PC-3 (cell line): ENCODE measurements around the gene CRELD2. TPM values are rescaled to one million over a fixed set of nuclear protein-coding genes. Genes with fewer than 3 reads are reported as not detected.

Experiments used
- ATAC-seq: fragments of 200-7000 bp; cut with Tn5 transposase; 2 replicates; pipeline ENCODE4 v1.9.1; 2020; ENCODE audit warnings: mild to moderate bottlenecking, moderate library complexity
- BruUV-seq: library from RNA; stranded (reverse); fragments of 400-500 nt; replicated peaks from 2 replicates; lab custom pipeline; 2021; lab: Mats Ljungman, UMichigan
- CTCF ChIA-PET: fragments of 300-600 bp; sonication (Branson Sonifier 250); formaldehyde crosslinking; loops from one replicate; lab custom pipeline; 2022; ENCODE audit warnings: antibody characterized with exemption; lab: Charles Lee
- POLR2A ChIA-PET: fragments of 300-600 bp; sonication (Branson Sonifier 250); formaldehyde crosslinking; loops from one replicate; lab custom pipeline; 2022; ENCODE audit warnings: antibody characterized with exemption; ENCODE audit not compliant: unreplicated experiment; lab: Charles Lee
- DNase-seq: peaks from one replicate; pipeline ENCODE4 v3.0.0-alpha.2; 2015
- H2AFZ ChIP-seq: fragments of 300-600 bp; sonication (generic); 2 replicates; pipeline ENCODE4 v1.6.0; 2016; ENCODE audit warnings: antibody characterized with exemption, low read length
- H3F3A ChIP-seq: fragments of 300-600 bp; sonication (generic); one replicate; pipeline ENCODE4 v1.6.0; 2017; ENCODE audit warnings: antibody characterized with exemption, low read length, control low read depth, mild to moderate bottlenecking; ENCODE audit not compliant: unreplicated experiment
- H3K27ac ChIP-seq: fragments of 300-600 bp; sonication (generic); 2 replicates; pipeline ENCODE4 v1.5.1; 2016; ENCODE audit warnings: mild to moderate bottlenecking, low read length
- H3K27me3 ChIP-seq: fragments of 300-600 bp; sonication (generic); 2 replicates; pipeline ENCODE4 v1.6.1; 2016; ENCODE audit warnings: low read length, mixed read lengths
- H3K36me3 ChIP-seq: fragments of 300-600 bp; sonication (generic); 2 replicates; pipeline ENCODE4 v1.6.1; 2016; ENCODE audit warnings: low read depth, mixed run types, low read length, mixed read lengths
- H3K4me1 ChIP-seq: fragments of 300-600 bp; sonication (generic); 2 replicates; pipeline ENCODE4 v1.5.1; 2016; ENCODE audit warnings: low read length; ENCODE audit not compliant: insufficient read depth
- H3K4me2 ChIP-seq: fragments of 300-600 bp; sonication (generic); 2 replicates; pipeline ENCODE4 v1.6.0; 2016; ENCODE audit warnings: low read length
- H3K4me3 ChIP-seq: fragments of 300-600 bp; sonication (generic); 2 replicates; pipeline ENCODE4 v1.5.1; 2016; ENCODE audit warnings: mild to moderate bottlenecking, low read length, mixed read lengths
- H3K79me2 ChIP-seq: fragments of 300-600 bp; sonication (generic); 2 replicates; pipeline ENCODE4 v1.6.1; 2017; ENCODE audit warnings: low read length, mixed read lengths
- H3K9ac ChIP-seq: fragments of 300-600 bp; sonication (generic); 2 replicates; pipeline ENCODE4 v1.6.0; 2016; ENCODE audit warnings: mild to moderate bottlenecking, low read length
- H3K9me2 ChIP-seq: fragments of 300-600 bp; sonication (generic); replicated peaks from 2 replicates; pipeline ENCODE4 v1.6.1; 2016; ENCODE audit warnings: mixed run types, low read length, mixed read lengths
- H3K9me3 ChIP-seq: fragments of 300-600 bp; sonication (generic); 2 replicates; pipeline ENCODE4 v1.6.1; 2016; ENCODE audit warnings: low read length, mixed read lengths
- H4K20me1 ChIP-seq: fragments of 300-600 bp; sonication (generic); 2 replicates; pipeline ENCODE4 v1.6.1; 2016; ENCODE audit warnings: low read length, mixed read lengths
- EZH2 ChIP-seq: fragments of 300-600 bp; sonication (generic); IDR thresholded peaks from one replicate; pipeline ENCODE4 v1.6.1; 2017; ENCODE audit warnings: antibody characterized with exemption, mild to moderate bottlenecking, low read length; ENCODE audit not compliant: unreplicated experiment
- EZH2phosphoT487 ChIP-seq: fragments of 300-600 bp; sonication (generic); IDR thresholded peaks from 2 replicates; pipeline ENCODE4 v1.6.1; 2018; ENCODE audit warnings: mild to moderate bottlenecking, antibody characterized with exemption, low read length, borderline replicate concordance
- intact Hi-C: fragments of 100-400 bp; cut with micrococcal nuclease; formaldehyde crosslinking; loops from 2 replicates; pipeline ENCODE4 v1.9.0; 2023
- total RNA-seq: library from RNA; depleted of rRNA; stranded (reverse); fragments of >200 nt; gene quantifications from 2 replicates; pipeline ENCODE4 v1.2.3, GENCODE V29; 2014
- TF ChIP-seq, protein P1 (sequence below): fragments of 300-600 bp; sonication (generic); conservative IDR thresholded peaks from 2 replicates; pipeline ENCODE4 v1.5.1; 2017; ENCODE audit warnings: antibody characterized with exemption, low read depth, mild to moderate bottlenecking, low read length

Gene CRELD2
- total RNA-seq, 1 experiment from 2014 or later = 71.3 TPM

DNA sequence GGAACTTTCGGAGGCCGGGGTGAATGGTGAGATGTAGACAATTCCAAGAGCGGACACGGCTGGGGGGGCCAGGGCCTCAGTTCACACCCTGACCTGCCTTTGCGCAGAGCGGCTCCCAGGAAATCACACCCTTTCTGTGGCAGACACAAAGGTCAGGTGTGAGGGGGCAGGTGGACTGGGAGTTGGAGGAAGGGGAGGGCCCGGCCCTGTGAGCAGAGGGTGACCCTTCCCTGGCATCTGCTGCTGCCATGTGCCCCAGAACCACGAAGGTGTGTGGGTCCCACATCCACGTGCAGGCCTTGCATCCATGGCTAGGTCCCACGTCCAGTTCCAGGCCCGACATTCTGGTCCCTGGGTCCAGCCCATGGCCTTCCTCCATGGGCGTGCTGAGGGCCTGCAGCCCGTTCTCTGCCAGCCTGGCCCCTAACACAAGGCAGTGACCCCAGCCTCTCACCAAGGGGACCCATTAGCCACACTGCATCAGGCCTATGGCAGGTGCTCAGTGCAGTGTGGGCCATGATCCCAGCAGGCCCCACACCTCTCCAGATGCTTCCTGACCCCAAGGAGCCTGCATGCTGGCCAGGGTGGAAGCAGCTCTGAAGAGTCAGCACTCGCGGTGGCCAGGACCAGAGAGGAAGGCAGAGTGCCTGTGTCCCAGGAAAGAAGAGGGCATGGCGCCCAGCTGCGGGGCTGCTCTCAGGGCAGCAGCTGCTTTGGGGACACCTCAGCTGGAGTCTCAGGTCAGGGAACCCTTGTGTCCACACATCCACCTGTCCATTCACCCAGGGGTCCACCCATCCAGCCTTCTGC is 23.3 kb downstream of the CRELD2 start:
- no TSS peak for BruUV-seq
- DNase-seq (no peak), ATAC-seq (no peak)
- Histone ChIP-seq H3K9ac (no peak overlapping the region), H4K20me1 (no peaks in the 10 kb centered on the region), H3F3A (no peaks in the 10 kb centered on the region), H3K27ac (no peak overlapping the region), H3K36me3 (no peaks in the 10 kb centered on the region), H3K9me2 (no peaks in the 10 kb centered on the region), H3K4me2 (no peak overlapping the region), H3K9me3 (no peaks in the 10 kb centered on the region), H3K4me1 (no peaks in the 10 kb centered on the region), H3K4me3 (no peak overlapping the region), H3K27me3 (no peaks in the 10 kb centered on the region), H2AFZ (no peak overlapping the region), H3K79me2 (no peaks in the 10 kb centered on the region)
- TF ChIP-seq EZH2phosphoT487 = no peak
- TF ChIP-seq, protein P1, sequence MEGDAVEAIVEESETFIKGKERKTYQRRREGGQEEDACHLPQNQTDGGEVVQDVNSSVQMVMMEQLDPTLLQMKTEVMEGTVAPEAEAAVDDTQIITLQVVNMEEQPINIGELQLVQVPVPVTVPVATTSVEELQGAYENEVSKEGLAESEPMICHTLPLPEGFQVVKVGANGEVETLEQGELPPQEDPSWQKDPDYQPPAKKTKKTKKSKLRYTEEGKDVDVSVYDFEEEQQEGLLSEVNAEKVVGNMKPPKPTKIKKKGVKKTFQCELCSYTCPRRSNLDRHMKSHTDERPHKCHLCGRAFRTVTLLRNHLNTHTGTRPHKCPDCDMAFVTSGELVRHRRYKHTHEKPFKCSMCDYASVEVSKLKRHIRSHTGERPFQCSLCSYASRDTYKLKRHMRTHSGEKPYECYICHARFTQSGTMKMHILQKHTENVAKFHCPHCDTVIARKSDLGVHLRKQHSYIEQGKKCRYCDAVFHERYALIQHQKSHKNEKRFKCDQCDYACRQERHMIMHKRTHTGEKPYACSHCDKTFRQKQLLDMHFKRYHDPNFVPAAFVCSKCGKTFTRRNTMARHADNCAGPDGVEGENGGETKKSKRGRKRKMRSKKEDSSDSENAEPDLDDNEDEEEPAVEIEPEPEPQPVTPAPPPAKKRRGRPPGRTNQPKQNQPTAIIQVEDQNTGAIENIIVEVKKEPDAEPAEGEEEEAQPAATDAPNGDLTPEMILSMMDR = no peak
- TF ChIP-seq EZH2 = no peak
- POLR2A ChIA-PET = no interaction called here
- intact Hi-C loops = no loop called here
- CTCF ChIA-PET = no interaction called here

DNA sequence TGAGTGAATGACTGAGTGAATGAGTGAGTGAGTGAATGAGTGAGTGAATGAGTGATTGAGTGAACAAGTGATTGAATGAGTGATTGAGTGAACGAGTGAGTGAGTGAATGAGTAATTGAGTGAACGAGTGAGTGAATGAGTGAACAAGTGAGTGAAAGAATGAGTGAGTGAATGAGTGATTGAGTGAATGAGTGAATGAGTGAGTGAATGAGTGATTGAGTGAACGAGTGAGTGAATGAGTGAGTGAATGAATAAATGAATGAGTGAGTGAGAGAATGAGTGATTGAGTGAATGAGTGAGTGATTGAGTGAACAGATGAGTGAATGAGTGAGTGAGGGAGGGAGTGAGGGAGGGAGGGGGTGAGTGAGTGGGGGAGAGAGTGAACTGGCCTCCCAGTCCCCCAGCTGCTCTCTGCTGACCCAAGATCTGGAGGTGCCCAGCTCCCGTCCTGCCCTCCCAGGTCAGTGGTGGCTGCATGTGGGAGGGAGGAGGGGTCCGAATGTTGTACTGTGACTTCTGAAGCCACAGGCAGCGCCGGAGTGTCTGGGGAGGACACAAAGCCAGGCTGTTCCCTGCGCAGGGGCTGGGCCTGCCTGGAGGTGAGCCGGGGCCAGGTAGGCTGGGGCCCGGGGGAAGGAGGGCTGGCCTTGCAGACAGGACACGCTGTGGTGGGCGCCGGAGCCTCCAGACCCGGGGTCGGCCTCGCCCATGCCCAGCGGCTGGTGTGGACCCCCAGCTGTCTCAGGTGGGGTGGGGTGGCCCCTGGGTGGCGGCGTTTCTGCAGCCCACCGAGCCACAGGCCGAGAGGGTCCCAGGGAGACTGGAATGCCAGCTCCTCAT is 24.4 kb downstream of the CRELD2 start:
- Histone ChIP-seq H4K20me1 (no peaks in the 10 kb centered on the region), H3K27ac (no peak overlapping the region), H3K4me3 (no peak overlapping the region), H3K4me2 (no peak overlapping the region), H2AFZ (no peak overlapping the region), H3K4me1 (no peaks in the 10 kb centered on the region), H3K79me2 (no peaks in the 10 kb centered on the region), H3K9me2 (no peaks in the 10 kb centered on the region), H3K27me3 (no peaks in the 10 kb centered on the region), H3K36me3 (no peaks in the 10 kb centered on the region), H3K9ac (no peak overlapping the region), H3F3A (no peaks in the 10 kb centered on the region), H3K9me3 (no peaks in the 10 kb centered on the region)
- BruUV-seq = no TSS peak
- ATAC-seq = no peak
- intact Hi-C loops = no loop called here
- no peak for DNase-seq
- ChIA-PET CTCF (no interaction called here), POLR2A (no interaction called here)
- no peak for TF ChIP-seq EZH2phosphoT487
- TF ChIP-seq, protein P1 = no peak
- no peak for TF ChIP-seq EZH2
